Uterus (tissue), 2 donors: ENCODE measurements around the gene SAMD4A.

ENCODE experiments used
- CTCF ChIP-seq, 4 experiments: fragments of 200-600 bp in 2 of 4; fragments of 450-650 bp in 2 of 4; sonication (generic) in 2 of 4; IDR thresholded peaks; one replicate each; pipeline ENCODE4 v1.5.1; 2016 to 2019; ENCODE audit warnings: antibody characterized with exemption in 4 of 4, mild to moderate bottlenecking in 2 of 4, moderate library complexity in 1 of 4
- POLR2A ChIP-seq, 2 donors: fragments of 450-650 bp; IDR thresholded peaks; one replicate each; pipeline ENCODE4 v1.6.1; 2016; ENCODE audit warnings: antibody characterized with exemption in 2 of 2, mild to moderate bottlenecking in 1 of 2, moderate library complexity in 1 of 2

GRCh38 chr14:54625112-54625511 lies 58.2 kb downstream of the SAMD4A start:
- TF ChIP-seq POLR2A (IDR thresholded peaks at IDR 0.05) (no peak), CTCF (IDR thresholded peaks at IDR 0.05) (no peak)
